ENCODE data around the gene SPTB. TPM values are rescaled to one million over a fixed set of nuclear protein-coding genes. Genes with fewer than 3 reads are reported as not detected.

SPTB gene
- total and polyA plus RNA-seq, 9 of the 15 experiments (the other 6 are each of a cell fraction or from before 2014, with no cell fraction given), result 0.21 to 45.9 (median 11.7) TPM

DNA sequence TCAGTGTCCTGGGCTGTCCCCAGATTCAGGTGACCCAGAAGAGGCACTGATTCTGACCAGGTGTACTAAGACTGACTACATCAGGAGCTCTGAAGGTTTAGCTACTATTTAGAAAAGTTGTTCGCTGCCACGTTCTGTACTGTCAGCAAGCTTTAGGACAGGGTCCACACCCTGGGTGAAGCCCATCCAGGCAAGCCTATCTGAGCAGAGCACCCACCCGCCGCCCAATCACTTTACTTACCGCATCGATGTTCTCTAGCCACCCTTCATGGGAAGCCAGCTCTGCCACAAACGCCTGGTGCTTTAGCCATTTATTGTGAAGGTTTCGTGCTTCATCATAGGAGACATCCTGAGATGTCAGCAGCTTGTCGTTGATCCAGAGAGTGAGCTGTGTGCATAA, 95.7 kb downstream of the SPTB start:
- FAIRE-seq, result no peak
- TF ChIP-seq PRPF4 (IDR thresholded peaks at IDR 0.05; ENCODE audit: insufficient read depth, low read depth, low read length, poor library complexity, severe bottlenecking) (no peak), LARP7 (IDR thresholded peaks at IDR 0.05) (no peak), MAFG (tag; conservative IDR thresholded peaks at IDR 0.05) (no peak), CREM (IDR thresholded peaks at IDR 0.05; ENCODE audit: low read depth) (no peak), SAP30 (IDR thresholded peaks at IDR 0.05; ENCODE audit: borderline replicate concordance, insufficient read depth, low read depth, low read length, poor library complexity, severe bottlenecking) (no peak), ATF1 (CRISPR knock-in tag; IDR thresholded peaks at IDR 0.05) (no peak), ATF1 (tag; IDR thresholded peaks at IDR 0.05) (no peak), ADNP (tag; IDR thresholded peaks at IDR 0.05) (no peak), RAD51 (IDR thresholded peaks at IDR 0.05; ENCODE audit: borderline replicate concordance, low read depth) (no peak), PHF20 (IDR thresholded peaks at IDR 0.05; ENCODE audit: partially characterized antibody) (no peak), FIP1L1 (IDR thresholded peaks at IDR 0.05; ENCODE audit: low read depth, low read length, poor library complexity, severe bottlenecking) (no peak)
- TF ChIP-seq, protein P1, sequence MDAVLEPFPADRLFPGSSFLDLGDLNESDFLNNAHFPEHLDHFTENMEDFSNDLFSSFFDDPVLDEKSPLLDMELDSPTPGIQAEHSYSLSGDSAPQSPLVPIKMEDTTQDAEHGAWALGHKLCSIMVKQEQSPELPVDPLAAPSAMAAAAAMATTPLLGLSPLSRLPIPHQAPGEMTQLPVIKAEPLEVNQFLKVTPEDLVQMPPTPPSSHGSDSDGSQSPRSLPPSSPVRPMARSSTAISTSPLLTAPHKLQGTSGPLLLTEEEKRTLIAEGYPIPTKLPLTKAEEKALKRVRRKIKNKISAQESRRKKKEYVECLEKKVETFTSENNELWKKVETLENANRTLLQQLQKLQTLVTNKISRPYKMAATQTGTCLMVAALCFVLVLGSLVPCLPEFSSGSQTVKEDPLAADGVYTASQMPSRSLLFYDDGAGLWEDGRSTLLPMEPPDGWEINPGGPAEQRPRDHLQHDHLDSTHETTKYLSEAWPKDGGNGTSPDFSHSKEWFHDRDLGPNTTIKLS (IDR thresholded peaks at IDR 0.05; ENCODE audit: borderline replicate concordance, low read depth), result no peak
- TF ChIP-seq, protein P2, sequence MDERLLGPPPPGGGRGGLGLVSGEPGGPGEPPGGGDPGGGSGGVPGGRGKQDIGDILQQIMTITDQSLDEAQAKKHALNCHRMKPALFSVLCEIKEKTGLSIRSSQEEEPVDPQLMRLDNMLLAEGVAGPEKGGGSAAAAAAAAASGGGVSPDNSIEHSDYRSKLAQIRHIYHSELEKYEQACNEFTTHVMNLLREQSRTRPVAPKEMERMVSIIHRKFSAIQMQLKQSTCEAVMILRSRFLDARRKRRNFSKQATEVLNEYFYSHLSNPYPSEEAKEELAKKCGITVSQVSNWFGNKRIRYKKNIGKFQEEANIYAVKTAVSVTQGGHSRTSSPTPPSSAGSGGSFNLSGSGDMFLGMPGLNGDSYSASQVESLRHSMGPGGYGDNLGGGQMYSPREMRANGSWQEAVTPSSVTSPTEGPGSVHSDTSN (CRISPR knock-in tag; IDR thresholded peaks at IDR 0.05; ENCODE audit: low read depth), result no peak
- TF ChIP-seq, protein P2 (tag; conservative IDR thresholded peaks at IDR 0.05; ENCODE audit: low read depth), result no peak
- TF ChIP-seq, protein P3, sequence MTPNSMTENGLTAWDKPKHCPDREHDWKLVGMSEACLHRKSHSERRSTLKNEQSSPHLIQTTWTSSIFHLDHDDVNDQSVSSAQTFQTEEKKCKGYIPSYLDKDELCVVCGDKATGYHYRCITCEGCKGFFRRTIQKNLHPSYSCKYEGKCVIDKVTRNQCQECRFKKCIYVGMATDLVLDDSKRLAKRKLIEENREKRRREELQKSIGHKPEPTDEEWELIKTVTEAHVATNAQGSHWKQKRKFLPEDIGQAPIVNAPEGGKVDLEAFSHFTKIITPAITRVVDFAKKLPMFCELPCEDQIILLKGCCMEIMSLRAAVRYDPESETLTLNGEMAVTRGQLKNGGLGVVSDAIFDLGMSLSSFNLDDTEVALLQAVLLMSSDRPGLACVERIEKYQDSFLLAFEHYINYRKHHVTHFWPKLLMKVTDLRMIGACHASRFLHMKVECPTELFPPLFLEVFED (CRISPR knock-in tag; conservative IDR thresholded peaks at IDR 0.05), result no peak
- TF ChIP-seq, protein P4, sequence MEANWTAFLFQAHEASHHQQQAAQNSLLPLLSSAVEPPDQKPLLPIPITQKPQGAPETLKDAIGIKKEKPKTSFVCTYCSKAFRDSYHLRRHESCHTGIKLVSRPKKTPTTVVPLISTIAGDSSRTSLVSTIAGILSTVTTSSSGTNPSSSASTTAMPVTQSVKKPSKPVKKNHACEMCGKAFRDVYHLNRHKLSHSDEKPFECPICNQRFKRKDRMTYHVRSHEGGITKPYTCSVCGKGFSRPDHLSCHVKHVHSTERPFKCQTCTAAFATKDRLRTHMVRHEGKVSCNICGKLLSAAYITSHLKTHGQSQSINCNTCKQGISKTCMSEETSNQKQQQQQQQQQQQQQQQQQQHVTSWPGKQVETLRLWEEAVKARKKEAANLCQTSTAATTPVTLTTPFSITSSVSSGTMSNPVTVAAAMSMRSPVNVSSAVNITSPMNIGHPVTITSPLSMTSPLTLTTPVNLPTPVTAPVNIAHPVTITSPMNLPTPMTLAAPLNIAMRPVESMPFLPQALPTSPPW (CRISPR knock-in tag; IDR thresholded peaks at IDR 0.05), result no peak

More for the DNA sequence above, 95.7 kb downstream of the SPTB start:
- intact Hi-C loops (cut with micrococcal nuclease) (no loop called here), in situ Hi-C loops (cut with MboI) (no loop called here)
- ChIA-PET CTCF (ENCODE audit: low intra/inter-chr PET ratio) (no interaction called here), POLR2A (interaction anchor here (0.7 to 1.9 kb wide), 2 partner anchors 11 to 12 kb away, joined by 3 to 6 read pairs; no protein-coding TSS in a partner anchor)
- H3K79me2 ChIP-seq (ENCODE audit: control insufficient read depth, insufficient read depth, low read length), result no peaks in the 10 kb centered on the region
- no TSS peak for BruUV-seq (replicated peaks)
- H3K27me3 ChIP-seq (ENCODE audit: control insufficient read depth in 2 of 2, insufficient read depth in 2 of 2, low read length in 2 of 2), result no peaks in the 10 kb centered on the region
- 95% methylated on average over 6 of the region's 9 CpGs for WGBS (ENCODE audit: insufficient coverage, low coverage, missing lambda C conversion rate)
- no peak for DNase-seq (ENCODE audit: extremely low read depth in 1 of 4, low spot score in 3 of 4)
- H3K27ac ChIP-seq (ENCODE audit: extremely low read depth, low read depth, low read length), result no peak overlapping the region
- H3K9me1 ChIP-seq (ENCODE audit: control insufficient read depth, insufficient read depth, low read length), result no peaks in the 10 kb centered on the region
- H3K36me3 ChIP-seq (ENCODE audit: control insufficient read depth, insufficient read depth, low read length), result peaks cover 74% of the 10 kb centered on the region; the same call in 2 of the 3 replicates
- no peaks in the 10 kb centered on the region for H4K20me1 ChIP-seq (replicated peaks; ENCODE audit: control insufficient read depth, insufficient read depth, low read length)
- H3K4me3 ChIP-seq, result no peak overlapping the region
- H3K4me2 ChIP-seq (ENCODE audit: insufficient read depth, low read length), result no peak overlapping the region
- H3K9ac ChIP-seq (ENCODE audit: insufficient read depth in 1 of 2, low read depth in 2 of 2, low read length in 2 of 2), result no peak overlapping the region
- no peak for ATAC-seq
- no peak overlapping the region for H2AFZ ChIP-seq (ENCODE audit: low read depth, low read length)
- H3K9me3 ChIP-seq (replicated peaks; ENCODE audit: control insufficient read depth, insufficient read depth, low read depth, low read length), result no peaks in the 10 kb centered on the region
- no peaks in the 10 kb centered on the region for H3K4me1 ChIP-seq (replicated peaks in 1 of 2; ENCODE audit: control insufficient read depth in 2 of 2, insufficient read depth in 2 of 2, low read length in 2 of 2)

Data from K562 (cell line).